Kidney epithelial cell (primary cell): ENCODE data around the gene PDAP1. TPM values are rescaled to one million over a fixed set of nuclear protein-coding genes. Genes with fewer than 3 reads are reported as not detected.

Experiments
- DNase-seq: peaks from one replicate; pipeline ENCODE4 v3.0.0-alpha.2; 2010; ENCODE audit warnings: low read depth
- H3K27me3 ChIP-seq: 2 replicates; pipeline ENCODE4 v1.6.0; 2011; ENCODE audit warnings: low read length; ENCODE audit not compliant: control insufficient read depth, insufficient read depth
- H3K36me3 ChIP-seq: 2 replicates; pipeline ENCODE4 v1.5.1; 2011; ENCODE audit warnings: low read length; ENCODE audit not compliant: control insufficient read depth, insufficient read depth
- H3K4me3 ChIP-seq: 2 replicates; pipeline ENCODE4 v1.5.1; 2011; ENCODE audit warnings: low read depth, mild to moderate bottlenecking, control low read depth, low read length
- total RNA-seq: library from RNA; depleted of rRNA; stranded (reverse); fragments of >200 nt; gene quantifications from 2 replicates; pipeline ENCODE4 v1.2.3, GENCODE V29; 2015
- TF ChIP-seq, protein P1 (sequence below): IDR thresholded peaks from 2 replicates; pipeline ENCODE4 v1.5.1; 2011; ENCODE audit warnings: mild to moderate bottlenecking, moderate library complexity, low read length, control low read depth, inconsistent platforms; ENCODE audit not compliant: insufficient read depth, poor library complexity, severe bottlenecking

PDAP1 gene
- total RNA-seq, 1 donor from 2014 or later = 133 TPM

DNA sequence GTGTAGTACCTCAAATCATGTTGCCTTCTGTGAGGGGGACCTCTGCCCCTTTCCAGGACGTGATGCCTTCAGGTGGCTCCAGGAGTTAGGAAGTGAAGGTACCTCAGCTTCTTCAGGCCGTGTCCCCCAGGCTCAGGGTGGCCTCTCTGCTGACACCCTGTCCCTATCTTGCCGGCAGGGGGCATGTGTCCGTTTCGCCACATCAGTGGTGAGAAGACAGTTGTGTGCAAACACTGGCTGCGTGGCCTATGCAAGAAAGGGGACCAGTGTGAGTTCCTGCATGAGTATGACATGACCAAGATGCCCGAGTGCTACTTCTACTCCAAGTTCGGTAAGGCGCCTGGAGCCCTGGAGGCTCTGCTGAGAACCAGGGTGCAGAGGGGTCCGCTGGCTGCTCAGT, 39.5 kb upstream of the PDAP1 start:
- Histone ChIP-seq H3K27me3 (no peaks in the 10 kb centered on the region), H3K4me3 (no peak overlapping the region), H3K36me3 (peaks cover 8% of the 10 kb centered on the region)
- DNase-seq = no peak
- TF ChIP-seq, protein P1, sequence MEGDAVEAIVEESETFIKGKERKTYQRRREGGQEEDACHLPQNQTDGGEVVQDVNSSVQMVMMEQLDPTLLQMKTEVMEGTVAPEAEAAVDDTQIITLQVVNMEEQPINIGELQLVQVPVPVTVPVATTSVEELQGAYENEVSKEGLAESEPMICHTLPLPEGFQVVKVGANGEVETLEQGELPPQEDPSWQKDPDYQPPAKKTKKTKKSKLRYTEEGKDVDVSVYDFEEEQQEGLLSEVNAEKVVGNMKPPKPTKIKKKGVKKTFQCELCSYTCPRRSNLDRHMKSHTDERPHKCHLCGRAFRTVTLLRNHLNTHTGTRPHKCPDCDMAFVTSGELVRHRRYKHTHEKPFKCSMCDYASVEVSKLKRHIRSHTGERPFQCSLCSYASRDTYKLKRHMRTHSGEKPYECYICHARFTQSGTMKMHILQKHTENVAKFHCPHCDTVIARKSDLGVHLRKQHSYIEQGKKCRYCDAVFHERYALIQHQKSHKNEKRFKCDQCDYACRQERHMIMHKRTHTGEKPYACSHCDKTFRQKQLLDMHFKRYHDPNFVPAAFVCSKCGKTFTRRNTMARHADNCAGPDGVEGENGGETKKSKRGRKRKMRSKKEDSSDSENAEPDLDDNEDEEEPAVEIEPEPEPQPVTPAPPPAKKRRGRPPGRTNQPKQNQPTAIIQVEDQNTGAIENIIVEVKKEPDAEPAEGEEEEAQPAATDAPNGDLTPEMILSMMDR = no peak

DNA sequence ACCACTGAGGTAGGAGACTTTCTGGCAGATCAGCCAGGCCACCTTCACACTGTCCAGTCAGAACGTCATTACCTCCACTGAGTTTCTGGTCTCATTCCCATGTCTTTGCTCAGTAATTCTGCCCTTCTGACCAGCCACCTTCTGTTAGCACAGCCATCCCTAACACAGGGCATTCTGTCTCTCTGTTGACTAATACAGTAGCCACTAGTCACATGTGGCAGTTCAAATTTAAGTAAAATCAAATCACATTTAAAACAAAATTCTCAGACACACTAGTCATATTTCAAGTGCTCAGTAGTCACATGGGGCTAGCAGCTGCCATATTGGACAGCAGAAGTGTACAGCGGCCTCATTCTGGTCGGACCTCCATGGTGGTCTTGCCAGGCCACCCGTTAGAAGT, 37.7 kb upstream of the PDAP1 start:
- no peak for DNase-seq
- Histone ChIP-seq H3K4me3 (no peak overlapping the region), H3K36me3 (peaks cover 8% of the 10 kb centered on the region), H3K27me3 (no peaks in the 10 kb centered on the region)
- TF ChIP-seq, protein P1 = no peak

DNA sequence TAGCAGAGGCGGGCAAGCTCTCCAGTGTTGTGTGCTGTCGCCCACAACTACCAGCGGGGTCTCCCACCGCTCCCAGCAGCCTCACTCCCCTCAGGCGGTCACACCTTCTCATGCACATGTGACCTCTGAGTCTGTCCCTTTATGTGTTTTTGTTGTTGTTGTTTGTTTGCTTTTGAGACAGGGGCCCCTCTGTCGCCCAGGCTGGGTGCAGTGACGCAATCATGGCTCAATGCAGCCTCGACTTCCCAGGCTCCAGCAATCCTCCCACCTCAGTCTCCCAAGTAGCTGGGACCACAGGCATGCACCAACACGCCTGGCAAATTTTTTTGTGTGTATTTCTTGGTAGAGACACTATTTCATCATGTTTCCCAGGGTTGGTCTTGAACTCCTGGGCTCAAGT, 31.8 kb upstream of the PDAP1 start:
- Histone ChIP-seq H3K36me3 (no peaks in the 10 kb centered on the region), H3K27me3 (no peaks in the 10 kb centered on the region), H3K4me3 (peak overlapping the region; percentile 99)
- TF ChIP-seq, protein P1 = no peak
- DNase-seq = no peak

DNA sequence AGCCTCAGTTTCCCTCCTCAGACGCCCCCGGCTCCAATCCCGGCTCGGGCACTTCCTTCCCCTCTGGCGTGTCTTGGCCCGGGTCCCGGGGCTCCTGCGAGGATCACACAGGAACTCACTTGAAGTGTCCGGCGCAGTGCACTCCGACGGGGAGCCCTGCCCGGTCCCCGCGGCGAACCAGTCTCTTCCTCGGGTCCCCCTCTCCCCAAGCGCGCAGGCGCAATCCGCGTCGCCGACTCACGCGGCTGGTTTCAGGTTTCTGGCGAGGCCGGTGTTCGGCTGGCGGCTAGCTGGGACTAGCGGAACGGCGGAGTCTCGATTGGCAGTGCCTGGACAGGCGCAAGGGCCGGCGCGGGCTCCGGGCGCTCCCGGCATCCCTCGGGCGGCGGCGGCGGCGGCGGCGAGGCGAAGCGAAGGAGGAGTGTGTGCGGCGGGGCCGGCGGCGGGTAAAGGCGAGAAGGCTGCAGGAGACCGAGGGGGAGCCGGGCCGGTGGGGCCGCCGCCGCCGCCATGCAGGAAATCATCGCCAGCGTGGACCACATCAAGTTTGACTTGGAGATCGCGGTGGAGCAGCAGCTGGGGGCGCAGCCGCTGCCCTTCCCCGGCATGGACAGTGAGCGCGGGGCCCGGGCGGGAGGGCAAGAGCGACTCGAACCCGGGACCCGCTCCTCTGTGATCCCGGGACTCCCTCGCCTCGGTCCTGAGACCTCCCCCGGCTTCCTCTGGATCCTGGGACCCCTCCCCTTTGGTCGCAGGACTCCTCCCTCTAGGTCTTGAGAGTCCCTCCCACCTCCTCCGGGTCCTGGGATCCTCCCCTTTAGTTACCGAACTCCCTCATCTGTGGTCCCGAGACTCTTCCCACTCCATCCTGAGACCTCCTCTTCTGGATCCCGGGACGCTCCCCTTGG, 30.4 kb upstream of the PDAP1 start, which contains the start of the genes CPSF4 and PTCD1:
TSS of gene CPSF4 (plus strand) at position 371 of the 908 bp plus-strand sequence. CDS start at position 511, 140 bp downstream.
TSS of gene PTCD1 (minus strand) at position 226 of the 908 bp plus-strand sequence. CDS start 3,556 bp downstream, outside the sequence.
- no peaks in the 10 kb centered on the region for H3K27me3 ChIP-seq
- TF ChIP-seq, protein P1 = no peak
- DNase-seq = peak; percentile 79
- H3K4me3 ChIP-seq = peak within 1 kb of the TSS; percentile 99
- peaks cover 1% of the 10 kb centered on the region for H3K36me3 ChIP-seq

DNA sequence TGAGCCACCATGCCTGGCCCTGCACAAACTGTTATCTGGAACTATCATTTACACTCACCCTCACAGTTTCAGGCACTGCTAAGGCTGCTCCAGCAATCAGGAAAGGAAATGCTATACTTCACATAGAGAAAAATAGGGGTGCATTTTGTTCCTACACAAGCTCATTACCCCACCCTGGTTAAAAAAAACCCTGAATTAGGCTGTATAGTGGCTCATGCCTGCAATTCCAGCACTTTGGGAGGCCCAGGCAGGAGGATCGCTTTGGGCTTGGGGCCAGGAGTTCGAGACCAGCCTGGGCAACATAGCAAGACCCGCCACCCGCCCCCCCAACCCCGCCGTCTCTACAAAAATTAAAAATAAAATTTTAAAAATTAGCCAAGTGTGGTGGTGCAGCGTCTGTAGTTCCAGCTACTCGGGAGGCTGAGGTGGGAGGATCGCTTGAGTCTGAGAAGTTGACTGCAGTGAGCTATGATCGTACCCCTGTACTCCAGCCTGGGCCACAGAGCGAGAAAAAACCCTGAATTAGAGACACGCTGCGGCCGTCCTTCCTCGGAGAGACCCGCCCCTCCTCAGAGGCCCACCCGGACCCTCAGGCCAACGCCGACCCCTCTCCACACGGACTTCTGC, 29.7 kb upstream of the PDAP1 start:
- Histone ChIP-seq H3K27me3 (no peaks in the 10 kb centered on the region), H3K36me3 (peaks cover 1% of the 10 kb centered on the region), H3K4me3 (peak overlapping the region; percentile 99)
- DNase-seq = no peak
- TF ChIP-seq, protein P1 = no peak
